Measurements from ENCODE around the gene HSDL2.
A peak's percentile ranks its signal among the peaks of the same experiment; 100 is the strongest.
"Not testable (repeated sequence)": the region's sequence is repeated elsewhere in the genome, so short reads cannot be mapped to it uniquely, and the experiment has no call there.

Gene HSDL2

GRCh38 chr9:112367465-112367864 is 12.4 kb upstream of the HSDL2 start:
- DNase-seq: no peak

GRCh38 chr9:112369817-112370216 is 10.1 kb upstream of the HSDL2 start:
- DNase-seq: no peak

- no peak for DNase-seq
Observed at GRCh38 chr9:112371060-112371459, 8.8 kb upstream of the HSDL2 start.

GRCh38 chr9:112373666-112374065 is 6.2 kb upstream of the HSDL2 start:
- not testable (repeated sequence) for DNase-seq

GRCh38 chr9:112374232-112374631 is 5.7 kb upstream of the HSDL2 start:
- DNase-seq: not testable (repeated sequence)

- no peak for DNase-seq
Observed at GRCh38 chr9:112375361-112375760, 4.5 kb upstream of the HSDL2 start.

GRCh38 chr9:112377087-112377486 is 2.8 kb upstream of the HSDL2 start:
- DNase-seq: peak in 1 of 5 experiments; percentile 87

GRCh38 chr9:112377684-112378327 is 2.1 kb upstream of the HSDL2 start:
- DNase-seq: peak in 1 of 5 experiments; percentile 20

- peak in 3 of 5 experiments; percentile 1 to 23 (median 9) for DNase-seq
Observed at GRCh38 chr9:112378328-112379176, 1.4 kb upstream of the HSDL2 start.

GRCh38 chr9:112379177-112380101 is 469 bp upstream of the HSDL2 start:
- peak; percentile 95 to 98 (median 97) for DNase-seq

GRCh38 chr9:112380825-112381221 is 915 bp downstream of the HSDL2 start:
- peak in 1 of 5 experiments; percentile 68 for DNase-seq

- DNase-seq: no peak
Observed at GRCh38 chr9:112382066-112382465, 2.2 kb downstream of the HSDL2 start.

- no peak for DNase-seq
Observed at GRCh38 chr9:112382501-112383364, 2.8 kb downstream of the HSDL2 start.

GRCh38 chr9:112384219-112384618 is 4.3 kb downstream of the HSDL2 start:
- DNase-seq: no peak

GRCh38 chr9:112384690-112385089 is 4.8 kb downstream of the HSDL2 start:
- DNase-seq: no peak

- peak in 1 of 5 experiments; percentile 35 for DNase-seq
Observed at GRCh38 chr9:112387115-112387514, 7.2 kb downstream of the HSDL2 start.

GRCh38 chr9:112389897-112390296 is 10.0 kb downstream of the HSDL2 start:
- not testable (repeated sequence) for DNase-seq

GRCh38 chr9:112391936-112392560 is 12.1 kb downstream of the HSDL2 start:
- DNase-seq: not testable (repeated sequence)

- DNase-seq: not testable (repeated sequence)
Observed at GRCh38 chr9:112393146-112393545, 13.2 kb downstream of the HSDL2 start.

- no peak for DNase-seq
Observed at GRCh38 chr9:112396416-112396815, 16.5 kb downstream of the HSDL2 start.

GRCh38 chr9:112396872-112397271 is 17.0 kb downstream of the HSDL2 start:
- DNase-seq: no peak
